HUES6 (cell line): ENCODE data around the gene LPAR5.

Experiments
- H3K27ac ChIP-seq: 2 replicates; pipeline ENCODE4 v1.7.0; 2013; ENCODE audit warnings: low read depth, mild to moderate bottlenecking, low read length, inconsistent platforms
- H3K27me3 ChIP-seq: 2 replicates; pipeline ENCODE4 v1.6.1; 2013; ENCODE audit warnings: low read length; ENCODE audit not compliant: control insufficient read depth, insufficient read depth
- H3K36me3 ChIP-seq: 2 replicates; pipeline ENCODE4 v1.6.1; 2013; ENCODE audit warnings: low read length; ENCODE audit not compliant: control insufficient read depth, insufficient read depth
- H3K4me1 ChIP-seq: 2 replicates; pipeline ENCODE4 v1.6.1; 2013; ENCODE audit warnings: low read length; ENCODE audit not compliant: control insufficient read depth, insufficient read depth
- H3K4me3 ChIP-seq: 2 replicates; pipeline ENCODE4 v1.5.1; 2013; ENCODE audit warnings: low read depth, low read length
- H3K9ac ChIP-seq: one replicate; pipeline ENCODE4 v1.6.1; 2013; ENCODE audit warnings: mild to moderate bottlenecking, low read length
- H3K9me3 ChIP-seq: 2 replicates; pipeline ENCODE4 v1.6.1; 2013; ENCODE audit warnings: low read depth, low read length; ENCODE audit not compliant: control insufficient read depth, insufficient read depth

The LPAR5 gene

GRCh38 chr12:6653342-6653741, 17.6 kb upstream of the LPAR5 start:
- Histone ChIP-seq H3K36me3 (peaks cover 40% of the 10 kb centered on the region), H3K4me3 (no peak overlapping the region), H3K9ac (no peak overlapping the region), H3K27ac (no peak overlapping the region), H3K27me3 (no peaks in the 10 kb centered on the region), H3K9me3 (no peaks in the 10 kb centered on the region), H3K4me1 (no peaks in the 10 kb centered on the region)

GRCh38 chr12:6652391-6652790, 16.6 kb upstream of the LPAR5 start:
- no peak overlapping the region for H3K9ac ChIP-seq
- H3K9me3 ChIP-seq = no peaks in the 10 kb centered on the region
- no peaks in the 10 kb centered on the region for H3K27me3 ChIP-seq
- no peaks in the 10 kb centered on the region for H3K4me1 ChIP-seq
- H3K4me3 ChIP-seq = no peak overlapping the region
- H3K27ac ChIP-seq = no peak overlapping the region
- peaks cover 40% of the 10 kb centered on the region for H3K36me3 ChIP-seq

- H3K27ac ChIP-seq = no peak overlapping the region
- no peaks in the 10 kb centered on the region for H3K9me3 ChIP-seq
- peaks cover 31% of the 10 kb centered on the region for H3K36me3 ChIP-seq
- H3K4me3 ChIP-seq = no peak overlapping the region
- peaks cover 9% of the 10 kb centered on the region; the same call in 1 of the 2 replicates for H3K27me3 ChIP-seq
- 0 out of 2 replicates have a peak, but pooled peaks cover 5% of the 10 kb centered on the region for H3K4me1 ChIP-seq
- H3K9ac ChIP-seq = no peak overlapping the region
Observed at GRCh38 chr12:6650832-6651231, 15.1 kb upstream of the LPAR5 start.

- H3K9me3 ChIP-seq = no peaks in the 10 kb centered on the region
- peaks cover 10% of the 10 kb centered on the region; the same call in 1 of the 2 replicates for H3K4me1 ChIP-seq
- peak within 1 kb of the TSS; percentile 95 for H3K4me3 ChIP-seq
- H3K27me3 ChIP-seq = peaks cover 9% of the 10 kb centered on the region; the same call in 1 of the 2 replicates
- H3K27ac ChIP-seq = no peak within 1 kb of the TSS
- peak within 1 kb of the TSS; percentile 63 for H3K9ac ChIP-seq
- H3K36me3 ChIP-seq = peaks cover 17% of the 10 kb centered on the region
Observed at GRCh38 chr12:6647083-6647604, 11.4 kb upstream of the LPAR5 start, which contains the start of gene ACRBP. Gene ACRBP (minus strand): TSS chr12:6647432. CDS start chr12:6647366, 66 bp downstream.

GRCh38 chr12:6646276-6647082, 10.7 kb upstream of the LPAR5 start:
- H3K4me3 ChIP-seq = peak overlapping the region; percentile 95
- no peaks in the 10 kb centered on the region for H3K9me3 ChIP-seq
- H3K4me1 ChIP-seq = peaks cover 10% of the 10 kb centered on the region; the same call in 1 of the 2 replicates
- H3K36me3 ChIP-seq = peaks cover 15% of the 10 kb centered on the region
- no peak overlapping the region for H3K27ac ChIP-seq
- H3K9ac ChIP-seq = peak overlapping the region; percentile 63
- peaks cover 11% of the 10 kb centered on the region; the same call in 1 of the 2 replicates for H3K27me3 ChIP-seq

GRCh38 chr12:6644903-6645302, 9.1 kb upstream of the LPAR5 start:
- Histone ChIP-seq H3K27ac (no peak overlapping the region), H3K4me1 (peaks cover 10% of the 10 kb centered on the region; the same call in 1 of the 2 replicates), H3K4me3 (no peak overlapping the region), H3K36me3 (no peaks in the 10 kb centered on the region), H3K9ac (no peak overlapping the region), H3K27me3 (peaks cover 16% of the 10 kb centered on the region; the same call in 1 of the 2 replicates), H3K9me3 (no peaks in the 10 kb centered on the region)

- H3K36me3 ChIP-seq = no peaks in the 10 kb centered on the region
- H3K4me3 ChIP-seq = no peak overlapping the region
- no peaks in the 10 kb centered on the region for H3K9me3 ChIP-seq
- peaks cover 10% of the 10 kb centered on the region; the same call in 1 of the 2 replicates for H3K4me1 ChIP-seq
- no peak overlapping the region for H3K9ac ChIP-seq
- H3K27ac ChIP-seq = no peak overlapping the region
- H3K27me3 ChIP-seq = peaks cover 16% of the 10 kb centered on the region; the same call in 1 of the 2 replicates
Observed at GRCh38 chr12:6644257-6644596, 8.5 kb upstream of the LPAR5 start.

GRCh38 chr12:6643569-6644256, 8.0 kb upstream of the LPAR5 start:
- Histone ChIP-seq H3K4me3 (no peak overlapping the region), H3K9me3 (no peaks in the 10 kb centered on the region), H3K27ac (no peak overlapping the region), H3K9ac (no peak overlapping the region), H3K36me3 (no peaks in the 10 kb centered on the region), H3K4me1 (peaks cover 10% of the 10 kb centered on the region; the same call in 1 of the 2 replicates), H3K27me3 (peaks cover 16% of the 10 kb centered on the region; the same call in 1 of the 2 replicates)

GRCh38 chr12:6641131-6641530, 5.4 kb upstream of the LPAR5 start:
- H3K36me3 ChIP-seq = no peaks in the 10 kb centered on the region
- peaks cover 9% of the 10 kb centered on the region; the same call in 1 of the 2 replicates for H3K4me1 ChIP-seq
- H3K27ac ChIP-seq = no peak overlapping the region
- peaks cover 7% of the 10 kb centered on the region; the same call in 1 of the 2 replicates for H3K27me3 ChIP-seq
- no peak overlapping the region for H3K9ac ChIP-seq
- H3K4me3 ChIP-seq = no peak overlapping the region
- no peaks in the 10 kb centered on the region for H3K9me3 ChIP-seq

- H3K9ac ChIP-seq = no peak overlapping the region
- peaks cover 15% of the 10 kb centered on the region; the same call in 1 of the 2 replicates for H3K4me1 ChIP-seq
- no peak overlapping the region for H3K4me3 ChIP-seq
- H3K36me3 ChIP-seq = no peaks in the 10 kb centered on the region
- no peak overlapping the region for H3K27ac ChIP-seq
- H3K27me3 ChIP-seq = peaks cover 7% of the 10 kb centered on the region; the same call in 1 of the 2 replicates
- H3K9me3 ChIP-seq = no peaks in the 10 kb centered on the region
Observed at GRCh38 chr12:6640497-6640896, 4.7 kb upstream of the LPAR5 start.
